ENCODE data around the gene KRTCAP3.

The KRTCAP3 gene

GRCh38 chr2:27412419-27413152, 29.6 kb upstream of the KRTCAP3 start:
- no CpG with 5 or more reads among the region's 9 CpGs for WGBS (ENCODE audit: extremely low coverage, insufficient coverage, insufficient read length)
- H3K18ac ChIP-seq (ENCODE audit: low read length): no peak overlapping the region

DNA sequence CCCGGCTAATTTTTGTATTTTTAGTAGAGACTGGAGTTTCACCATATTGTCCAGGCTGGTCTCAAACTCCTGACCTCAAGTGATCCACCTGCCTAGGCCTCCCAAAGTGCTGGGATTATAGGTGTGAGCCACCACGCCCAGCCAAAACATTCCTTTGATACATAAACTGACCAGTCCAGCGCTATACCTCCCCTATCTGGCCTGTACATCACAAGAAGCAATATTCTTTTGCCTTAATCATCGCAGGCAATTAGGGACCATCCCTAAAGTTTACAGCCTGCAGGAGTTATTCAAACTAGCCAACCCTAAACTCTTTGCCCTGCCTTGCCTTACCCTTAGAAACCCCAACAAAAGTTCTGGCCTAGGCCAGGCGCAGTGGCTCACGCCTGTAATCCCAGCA, 26.0 kb upstream of the KRTCAP3 start:
- Histone ChIP-seq H3K4ac (ENCODE audit: low read depth, low read length) (no peak overlapping the region), H3K18ac (ENCODE audit: low read length) (no peak overlapping the region), H4K12ac (ENCODE audit: low read depth, low read length) (no peak overlapping the region), H2BK120ac (ENCODE audit: insufficient read depth, low read length, poor library complexity) (no peak overlapping the region), H3K4me2 (ENCODE audit: low read length) (no peak overlapping the region), H3K27ac (ENCODE audit: low read depth, low read length) (no peak overlapping the region), H2BK12ac (ENCODE audit: low read length) (no peak overlapping the region), H3K36me3 (ENCODE audit: control insufficient read depth in 1 of 2, insufficient read depth in 2 of 2, low read length in 2 of 2) (no peaks in the 10 kb centered on the region), H3K14ac (ENCODE audit: low read length) (no peak overlapping the region), H3K4me1 (ENCODE audit: control insufficient read depth in 1 of 2, insufficient read depth in 2 of 2, low read length in 2 of 2) (no peaks in the 10 kb centered on the region), H4K8ac (ENCODE audit: low read depth, low read length) (no peak overlapping the region), H4K91ac (ENCODE audit: low read depth, low read length) (no peak overlapping the region), H2BK5ac (ENCODE audit: low read depth, low read length, poor library complexity) (no peak overlapping the region), H2AFZ (ENCODE audit: insufficient read depth, low read length, poor library complexity) (no peak overlapping the region), H3K9ac (ENCODE audit: low read length) (no peak overlapping the region), H3K23ac (ENCODE audit: low read length) (no peak overlapping the region), H3K79me2 (ENCODE audit: control insufficient read depth, insufficient read depth, low read length, poor library complexity) (no peaks in the 10 kb centered on the region), H2AK5ac (ENCODE audit: low read length) (no peak overlapping the region), H3K27me3 (ENCODE audit: insufficient read depth, low read length) (no peaks in the 10 kb centered on the region), H3K4me3 (ENCODE audit: low read depth, low read length) (no peak overlapping the region), H3K9me3 (ENCODE audit: insufficient read depth, low read depth, low read length) (no peaks in the 10 kb centered on the region), H3K79me1 (ENCODE audit: low read length) (no peaks in the 10 kb centered on the region)
- DNase-seq: peak in 1 of 2 donors; percentile 60
- no CpG with 5 or more reads among the region's 6 CpGs for WGBS (ENCODE audit: extremely low coverage, insufficient coverage, insufficient read length)

More at GRCh38 chr2:27412419-27413152, 29.6 kb upstream of the KRTCAP3 start:
- peaks cover 0 to 1% of the 10 kb centered on the region in 2 experiments for H3K4me1 ChIP-seq (ENCODE audit: control insufficient read depth in 1 of 2, insufficient read depth in 2 of 2, low read length in 2 of 2)
- H3K36me3 ChIP-seq (ENCODE audit: control insufficient read depth in 1 of 2, insufficient read depth in 2 of 2, low read length in 2 of 2): peaks cover 0 to under 1% of the 10 kb centered on the region in 2 experiments
- no peak overlapping the region for H4K91ac ChIP-seq (ENCODE audit: low read depth, low read length)
- H3K27me3 ChIP-seq (ENCODE audit: insufficient read depth, low read length): no peaks in the 10 kb centered on the region
- no peak overlapping the region for H3K4me2 ChIP-seq (ENCODE audit: low read length)
- DNase-seq: peak in 1 of 2 donors; percentile 67
- H3K4me3 ChIP-seq (ENCODE audit: low read depth, low read length): no peak overlapping the region
- H2BK5ac ChIP-seq (ENCODE audit: low read depth, low read length, poor library complexity): no peak overlapping the region
- no peak overlapping the region for H2BK12ac ChIP-seq (ENCODE audit: low read length)
- H3K23ac ChIP-seq (ENCODE audit: low read length): no peak overlapping the region
- H3K4ac ChIP-seq (ENCODE audit: low read depth, low read length): no peak overlapping the region
- H2AK5ac ChIP-seq (ENCODE audit: low read length): no peak overlapping the region
- H3K9ac ChIP-seq (ENCODE audit: low read length): no peak overlapping the region
- no peak overlapping the region for H4K12ac ChIP-seq (ENCODE audit: low read depth, low read length)
- H2BK120ac ChIP-seq (ENCODE audit: insufficient read depth, low read length, poor library complexity): no peak overlapping the region
- no peak overlapping the region for H4K8ac ChIP-seq (ENCODE audit: low read depth, low read length)
- H3K27ac ChIP-seq (ENCODE audit: low read depth, low read length): no peak overlapping the region
- peaks cover 6% of the 10 kb centered on the region for H3K79me2 ChIP-seq (ENCODE audit: control insufficient read depth, insufficient read depth, low read length, poor library complexity)
- no peaks in the 10 kb centered on the region for H3K9me3 ChIP-seq (ENCODE audit: insufficient read depth, low read depth, low read length)
- H2AFZ ChIP-seq (ENCODE audit: insufficient read depth, low read length, poor library complexity): no peak overlapping the region
- H3K14ac ChIP-seq (ENCODE audit: low read length): no peak overlapping the region
- peaks cover 6% of the 10 kb centered on the region for H3K79me1 ChIP-seq (ENCODE audit: low read length)

DNA sequence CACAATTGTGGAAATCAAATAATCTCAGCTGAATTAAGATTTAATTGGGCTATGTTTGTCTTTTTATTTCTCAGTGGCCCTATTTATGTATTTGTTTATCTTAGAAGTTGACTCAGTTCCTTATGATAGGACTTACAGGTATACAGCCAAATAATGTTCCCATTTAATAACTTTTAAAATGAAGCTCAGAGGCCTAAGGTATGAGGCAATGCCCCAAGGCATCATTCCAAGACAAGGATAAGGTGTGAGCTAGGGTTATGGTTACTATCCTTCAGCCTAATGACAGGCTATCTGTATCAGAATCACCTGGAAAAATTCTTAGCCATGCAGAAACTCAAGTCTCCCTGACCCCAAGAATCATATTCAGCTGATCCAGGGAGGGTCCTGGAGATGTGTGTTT, 21.2 kb upstream of the KRTCAP3 start:
- no peak overlapping the region for H4K8ac ChIP-seq (ENCODE audit: low read depth, low read length)
- H2AFZ ChIP-seq (ENCODE audit: insufficient read depth, low read length, poor library complexity): no peak overlapping the region
- no peak overlapping the region for H3K14ac ChIP-seq (ENCODE audit: low read length)
- H4K91ac ChIP-seq (ENCODE audit: low read depth, low read length): no peak overlapping the region
- H4K12ac ChIP-seq (ENCODE audit: low read depth, low read length): no peak overlapping the region
- no peak overlapping the region for H3K18ac ChIP-seq (ENCODE audit: low read length)
- no peak overlapping the region for H3K23ac ChIP-seq (ENCODE audit: low read length)
- no peak overlapping the region for H2BK12ac ChIP-seq (ENCODE audit: low read length)
- H3K79me1 ChIP-seq (ENCODE audit: low read length): no peaks in the 10 kb centered on the region
- no peak overlapping the region for H3K4me2 ChIP-seq (ENCODE audit: low read length)
- H3K27me3 ChIP-seq (ENCODE audit: insufficient read depth, low read length): no peaks in the 10 kb centered on the region
- no peak overlapping the region for H2BK120ac ChIP-seq (ENCODE audit: insufficient read depth, low read length, poor library complexity)
- H3K4me3 ChIP-seq (ENCODE audit: low read depth, low read length): no peak overlapping the region
- H2BK5ac ChIP-seq (ENCODE audit: low read depth, low read length, poor library complexity): no peak overlapping the region
- H3K79me2 ChIP-seq (ENCODE audit: control insufficient read depth, insufficient read depth, low read length, poor library complexity): no peaks in the 10 kb centered on the region
- DNase-seq: peak; percentile 92 to 97
- no peaks in the 10 kb centered on the region for H3K36me3 ChIP-seq (ENCODE audit: control insufficient read depth in 1 of 2, insufficient read depth in 2 of 2, low read length in 2 of 2)
- no peak overlapping the region for H3K9ac ChIP-seq (ENCODE audit: low read length)
- no peak overlapping the region for H2AK5ac ChIP-seq (ENCODE audit: low read length)
- no peaks in the 10 kb centered on the region for H3K4me1 ChIP-seq (ENCODE audit: control insufficient read depth in 1 of 2, insufficient read depth in 2 of 2, low read length in 2 of 2)
- H3K4ac ChIP-seq (ENCODE audit: low read depth, low read length): no peak overlapping the region
- no peak overlapping the region for H3K27ac ChIP-seq (ENCODE audit: low read depth, low read length)
- no peaks in the 10 kb centered on the region for H3K9me3 ChIP-seq (ENCODE audit: insufficient read depth, low read depth, low read length)

GRCh38 chr2:27421660-27422250, 20.4 kb upstream of the KRTCAP3 start:
- Histone ChIP-seq H3K14ac (ENCODE audit: low read length) (no peak overlapping the region), H3K27ac (ENCODE audit: low read depth, low read length) (peak overlapping the region; percentile 26), H2BK5ac (ENCODE audit: low read depth, low read length, poor library complexity) (peak overlapping the region; percentile 13), H4K8ac (ENCODE audit: low read depth, low read length) (no peak overlapping the region), H3K9ac (ENCODE audit: low read length) (no peak overlapping the region), H2BK120ac (ENCODE audit: insufficient read depth, low read length, poor library complexity) (no peak overlapping the region), H3K4me1 (ENCODE audit: control insufficient read depth in 1 of 2, insufficient read depth in 2 of 2, low read length in 2 of 2) (no peaks in the 10 kb centered on the region), H3K4me3 (ENCODE audit: low read depth, low read length) (no peak overlapping the region), H3K4me2 (ENCODE audit: low read length) (no peak overlapping the region), H4K91ac (ENCODE audit: low read depth, low read length) (no peak overlapping the region), H3K27me3 (ENCODE audit: insufficient read depth, low read length) (no peaks in the 10 kb centered on the region), H3K79me2 (ENCODE audit: control insufficient read depth, insufficient read depth, low read length, poor library complexity) (no peaks in the 10 kb centered on the region), H3K18ac (ENCODE audit: low read length) (no peak overlapping the region), H2AFZ (ENCODE audit: insufficient read depth, low read length, poor library complexity) (no peak overlapping the region), H2AK5ac (ENCODE audit: low read length) (no peak overlapping the region), H4K12ac (ENCODE audit: low read depth, low read length) (no peak overlapping the region), H2BK12ac (ENCODE audit: low read length) (no peak overlapping the region), H3K4ac (ENCODE audit: low read depth, low read length) (no peak overlapping the region), H3K9me3 (ENCODE audit: insufficient read depth, low read depth, low read length) (no peaks in the 10 kb centered on the region), H3K23ac (ENCODE audit: low read length) (no peak overlapping the region), H3K79me1 (ENCODE audit: low read length) (no peaks in the 10 kb centered on the region), H3K36me3 (ENCODE audit: control insufficient read depth in 1 of 2, insufficient read depth in 2 of 2, low read length in 2 of 2) (no peaks in the 10 kb centered on the region)
- peak; percentile 78 to 91 for DNase-seq
- no CpG with 5 or more reads among the region's 4 CpGs for WGBS (ENCODE audit: extremely low coverage, insufficient coverage, insufficient read length)
